ENCODE data around the gene SCCPDH.

Gene SCCPDH

GRCh38 chr1:246680696-246681130, 43.5 kb upstream of the SCCPDH start:
- POLR2A ChIA-PET: no interaction called here
- CTCF ChIA-PET: no interaction called here
- DNase-seq (ENCODE audit: extremely low spot score): no peak
- TF ChIP-seq FOXM1 (IDR thresholded peaks at IDR 0.05; ENCODE audit: borderline replicate concordance) (no peak), CTBP1 (IDR thresholded peaks at IDR 0.05; ENCODE audit: borderline replicate concordance) (no peak), LEF1 (IDR thresholded peaks at IDR 0.05; ENCODE audit: borderline replicate concordance) (no peak), SUZ12 (IDR thresholded peaks at IDR 0.05) (no peak), BHLHE40 (IDR thresholded peaks at IDR 0.05; ENCODE audit: borderline replicate concordance) (no peak), TARDBP (IDR thresholded peaks at IDR 0.05) (no peak), ELF4 (IDR thresholded peaks at IDR 0.05) (no peak), FOXK2 (IDR thresholded peaks at IDR 0.05) (no peak), ZNF384 (IDR thresholded peaks at IDR 0.05) (no peak), ARNT (IDR thresholded peaks at IDR 0.05) (no peak), L3MBTL2 (conservative IDR thresholded peaks at IDR 0.05) (no peak)

GRCh38 chr1:246681900-246682895, 42.0 kb upstream of the SCCPDH start:
- ChIA-PET CTCF (no interaction called here), POLR2A (no interaction called here)
- no peak for DNase-seq (ENCODE audit: extremely low spot score)

GRCh38 chr1:246683521-246683920, 40.7 kb upstream of the SCCPDH start:
- no peak for TF ChIP-seq PKNOX1 (IDR thresholded peaks at IDR 0.05)
- no peak for TF ChIP-seq ELF4 (IDR thresholded peaks at IDR 0.05)
- TF ChIP-seq FOXA1 (IDR thresholded peaks at IDR 0.05): no peak
- TF ChIP-seq HDGF (IDR thresholded peaks at IDR 0.05; ENCODE audit: borderline replicate concordance): no peak
- no peak for TF ChIP-seq FOXK2 (IDR thresholded peaks at IDR 0.05)
- no peak for DNase-seq (ENCODE audit: extremely low spot score)
- ChIA-PET POLR2A (no interaction called here), CTCF (no interaction called here)

More at GRCh38 chr1:246681900-246682895, 42.0 kb upstream of the SCCPDH start:
- TF ChIP-seq FOXA1 (IDR thresholded peaks at IDR 0.05) (no peak), L3MBTL2 (conservative IDR thresholded peaks at IDR 0.05) (no peak), NFRKB (IDR thresholded peaks at IDR 0.05) (no peak), FOXK2 (IDR thresholded peaks at IDR 0.05) (no peak), FOXM1 (IDR thresholded peaks at IDR 0.05; ENCODE audit: borderline replicate concordance) (no peak), SP1 (IDR thresholded peaks at IDR 0.05) (no peak)

- CTCF ChIA-PET: no interaction called here
- TF ChIP-seq HDGF (IDR thresholded peaks at IDR 0.05; ENCODE audit: borderline replicate concordance) (no peak), SUZ12 (IDR thresholded peaks at IDR 0.05) (no peak), PKNOX1 (IDR thresholded peaks at IDR 0.05) (no peak), BHLHE40 (IDR thresholded peaks at IDR 0.05; ENCODE audit: borderline replicate concordance) (no peak), ARNT (IDR thresholded peaks at IDR 0.05) (no peak), TARDBP (IDR thresholded peaks at IDR 0.05) (no peak), FOXK2 (IDR thresholded peaks at IDR 0.05) (no peak), CTBP1 (IDR thresholded peaks at IDR 0.05; ENCODE audit: borderline replicate concordance) (no peak), FOXA1 (IDR thresholded peaks at IDR 0.05) (no peak), SP1 (IDR thresholded peaks at IDR 0.05) (no peak)
- POLR2A ChIA-PET: no interaction called here
- no peak for DNase-seq (ENCODE audit: extremely low spot score)
Measured at GRCh38 chr1:246687002-246687401, 37.2 kb upstream of the SCCPDH start.

- DNase-seq (ENCODE audit: extremely low spot score): peak; percentile 61
- TF ChIP-seq PKNOX1 (IDR thresholded peaks at IDR 0.05): no peak
- CTCF ChIA-PET: no interaction called here
- POLR2A ChIA-PET: no interaction called here
Measured at GRCh38 chr1:246689409-246690008, 34.7 kb upstream of the SCCPDH start.

GRCh38 chr1:246690100-246690499, 34.1 kb upstream of the SCCPDH start:
- TF ChIP-seq TARDBP (IDR thresholded peaks at IDR 0.05) (no peak), FOXA1 (IDR thresholded peaks at IDR 0.05) (no peak), FOXK2 (IDR thresholded peaks at IDR 0.05) (no peak), BHLHE40 (IDR thresholded peaks at IDR 0.05; ENCODE audit: borderline replicate concordance) (no peak)
- ChIA-PET POLR2A (no interaction called here), CTCF (no interaction called here)
- DNase-seq (ENCODE audit: extremely low spot score): no peak

All from HEK293T (cell line).